T follicular helper cell (primary cell): ENCODE results near the gene RIPK4.

Source experiments
- DNase-seq: peaks from one replicate; pipeline ENCODE4 v3.0.0-alpha.2; 2020; ENCODE audit warnings: low read depth

The RIPK4 gene

DNA sequence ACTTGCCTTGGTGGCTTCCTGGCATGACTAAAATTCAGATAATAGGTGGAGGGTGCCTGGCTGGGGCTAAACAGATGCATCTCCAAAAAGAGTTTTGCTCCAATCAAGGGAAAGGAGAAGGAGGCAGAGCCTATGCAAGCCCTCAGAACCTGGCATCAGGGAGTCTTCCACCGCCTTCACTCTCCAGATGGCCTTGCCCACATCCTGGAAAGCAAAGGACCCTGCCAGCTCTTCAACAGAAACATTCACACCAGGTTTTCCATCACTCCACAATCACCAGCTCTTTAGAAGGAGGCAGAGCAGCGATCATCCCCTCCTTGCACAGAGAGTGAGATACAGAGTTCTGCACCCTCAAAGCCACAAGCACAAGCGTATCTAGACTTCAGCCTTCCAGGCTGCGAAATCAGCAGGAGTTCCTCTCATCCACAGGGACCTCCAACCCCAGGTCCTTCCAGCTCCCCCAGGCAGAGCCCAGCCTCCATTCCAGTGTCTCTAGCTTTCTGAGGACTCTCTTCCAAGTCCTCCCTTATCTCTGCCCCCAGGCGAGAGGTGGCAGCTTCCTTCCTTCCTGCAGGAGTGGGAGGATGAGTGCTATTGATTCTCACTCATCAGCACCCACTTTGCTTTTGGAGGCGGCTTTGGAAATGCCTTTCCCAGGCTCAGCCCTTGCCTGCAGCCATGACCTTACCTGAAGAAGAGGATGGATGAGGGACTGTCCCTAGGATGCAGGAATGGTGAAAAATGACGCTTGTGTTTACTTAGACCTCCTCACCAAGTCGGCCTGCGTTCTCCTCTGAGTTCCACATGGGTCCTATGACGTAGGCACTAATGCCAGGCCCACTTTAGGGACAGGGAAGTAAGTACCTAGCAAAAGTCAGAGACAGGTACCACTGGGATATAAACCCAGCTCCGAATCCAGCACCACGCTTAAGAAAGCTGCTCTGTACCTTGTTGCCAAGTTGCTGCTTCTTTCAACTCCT, 75.4 kb downstream of the RIPK4 start:
- DNase-seq, result no peak
